ENCODE results near the gene RFESD. TPM values are rescaled to one million over a fixed set of nuclear protein-coding genes. Genes with fewer than 3 reads are reported as not detected.

The RFESD gene
- total and polyA plus RNA-seq, 10 of the 15 experiments (the other 5 are each of a cell fraction or from before 2014, with no cell fraction given) = 1.9 to 14.7 (median 4.9) TPM

DNA sequence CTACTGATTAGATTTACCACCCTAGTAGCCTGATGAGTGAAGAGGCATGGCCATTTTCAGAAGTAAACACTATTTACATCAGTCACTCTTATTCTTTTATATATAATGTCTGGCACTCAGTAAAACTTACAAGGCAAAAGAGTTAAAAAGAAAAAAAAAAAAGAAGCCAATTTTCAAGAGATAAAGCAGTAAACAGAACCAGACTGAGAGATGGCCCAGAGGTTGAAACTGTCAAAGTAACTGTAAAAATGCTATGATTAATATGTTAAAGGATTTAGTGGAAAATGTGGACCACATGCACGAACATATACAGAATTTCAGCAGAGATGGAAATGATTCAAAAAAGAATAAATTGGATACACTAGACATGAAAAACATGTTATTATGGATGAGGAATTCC lies 33.1 kb upstream of the RFESD start:
- H3K79me2 ChIP-seq (ENCODE audit: control insufficient read depth, insufficient read depth, low read length) = no peaks in the 10 kb centered on the region
- intact Hi-C loops (cut with micrococcal nuclease; ENCODE audit: unreplicated experiment) (loop anchor here (10.0 kb wide), 1 partner anchor 539 kb away; no protein-coding TSS in a partner anchor), in situ Hi-C loops (cut with MboI) (no loop called here)
- no peak overlapping the region for H3K4me3 ChIP-seq
- H3K36me3 ChIP-seq (ENCODE audit: control insufficient read depth in 2 of 2, insufficient read depth in 2 of 2, low read length in 1 of 2) = no peaks in the 10 kb centered on the region
- RAD21 ChIA-PET (ENCODE audit: unreplicated experiment) = no interaction called here
- H3K4me2 ChIP-seq (ENCODE audit: control insufficient read depth, insufficient read depth) = no peak overlapping the region
- CTCF ChIA-PET = interaction anchor here (0.7 kb wide), 1 partner anchor 31 kb away, joined by 3 read pairs; no protein-coding TSS in a partner anchor
- no peaks in the 10 kb centered on the region for H3K27me3 ChIP-seq (replicated peaks in 1 of 2; ENCODE audit: control insufficient read depth in 2 of 2, insufficient read depth in 2 of 2, low read length in 1 of 2)
- FAIRE-seq (no peak), ATAC-seq (no peak), DNase-seq (ENCODE audit: low read depth, low spot score) (no peak)
- WGBS (ENCODE audit: insufficient coverage, insufficient replicate concordance, low lambda C conversion rate, missing lambda C conversion rate) = 96% methylated on average over 1 of the region's 1 CpG
- H3K9me3 ChIP-seq (replicated peaks; ENCODE audit: control insufficient read depth, insufficient read depth, low read length) = peaks cover 6% of the 10 kb centered on the region; the same call in 2 of the 3 replicates
- POLR2A ChIA-PET = no interaction called here
- no TSS peak for BruUV-seq (replicated peaks)
- H4K20me1 ChIP-seq (ENCODE audit: control insufficient read depth, insufficient read depth) = no peaks in the 10 kb centered on the region
- SMC1A ChIA-PET (ENCODE audit: uncharacterized antibody, unreplicated experiment) = no interaction called here
- no peak overlapping the region for H3K27ac ChIP-seq (ENCODE audit: control insufficient read depth, insufficient read depth)
- peaks cover 4% of the 10 kb centered on the region; the same call in 1 of the 2 replicates for H3K4me1 ChIP-seq (ENCODE audit: control insufficient read depth, insufficient read depth, low read length)
- H3K9ac ChIP-seq (ENCODE audit: control insufficient read depth, insufficient read depth, low read length) = no peak overlapping the region
- TF ChIP-seq NFIC (IDR thresholded peaks at IDR 0.05; ENCODE audit: low read depth, low read length) (no peak), ZNF384 (IDR thresholded peaks at IDR 0.05; ENCODE audit: borderline replicate concordance, low read depth, low read length) (no peak), MTA3 (IDR thresholded peaks at IDR 0.05; ENCODE audit: borderline replicate concordance, low read length) (no peak), SP1 (IDR thresholded peaks at IDR 0.05; ENCODE audit: low read depth, low read length) (no peak), IKZF1 (conservative IDR thresholded peaks at IDR 0.05) (no peak), NFYA (IDR thresholded peaks at IDR 0.05; ENCODE audit: borderline replicate concordance, low read depth, low read length) (no peak), ZBED1 (IDR thresholded peaks at IDR 0.05; ENCODE audit: borderline replicate concordance) (no peak), YBX1 (IDR thresholded peaks at IDR 0.05) (no peak), NR2C1 (IDR thresholded peaks at IDR 0.05) (no peak), RAD21 (IDR thresholded peaks at IDR 0.05; ENCODE audit: insufficient read depth, low read depth, low read length) (no peak), SMAD1 (IDR thresholded peaks at IDR 0.05; ENCODE audit: low read depth, partially characterized antibody) (no peak), CHD4 (IDR thresholded peaks at IDR 0.05) (no peak), ATF7 (IDR thresholded peaks at IDR 0.05; ENCODE audit: low read depth) (no peak), BCL11A (IDR thresholded peaks at IDR 0.05; ENCODE audit: low read depth, low read length) (no peak), FOXK2 (IDR thresholded peaks at IDR 0.05) (no peak)
- TF ChIP-seq, protein P1, sequence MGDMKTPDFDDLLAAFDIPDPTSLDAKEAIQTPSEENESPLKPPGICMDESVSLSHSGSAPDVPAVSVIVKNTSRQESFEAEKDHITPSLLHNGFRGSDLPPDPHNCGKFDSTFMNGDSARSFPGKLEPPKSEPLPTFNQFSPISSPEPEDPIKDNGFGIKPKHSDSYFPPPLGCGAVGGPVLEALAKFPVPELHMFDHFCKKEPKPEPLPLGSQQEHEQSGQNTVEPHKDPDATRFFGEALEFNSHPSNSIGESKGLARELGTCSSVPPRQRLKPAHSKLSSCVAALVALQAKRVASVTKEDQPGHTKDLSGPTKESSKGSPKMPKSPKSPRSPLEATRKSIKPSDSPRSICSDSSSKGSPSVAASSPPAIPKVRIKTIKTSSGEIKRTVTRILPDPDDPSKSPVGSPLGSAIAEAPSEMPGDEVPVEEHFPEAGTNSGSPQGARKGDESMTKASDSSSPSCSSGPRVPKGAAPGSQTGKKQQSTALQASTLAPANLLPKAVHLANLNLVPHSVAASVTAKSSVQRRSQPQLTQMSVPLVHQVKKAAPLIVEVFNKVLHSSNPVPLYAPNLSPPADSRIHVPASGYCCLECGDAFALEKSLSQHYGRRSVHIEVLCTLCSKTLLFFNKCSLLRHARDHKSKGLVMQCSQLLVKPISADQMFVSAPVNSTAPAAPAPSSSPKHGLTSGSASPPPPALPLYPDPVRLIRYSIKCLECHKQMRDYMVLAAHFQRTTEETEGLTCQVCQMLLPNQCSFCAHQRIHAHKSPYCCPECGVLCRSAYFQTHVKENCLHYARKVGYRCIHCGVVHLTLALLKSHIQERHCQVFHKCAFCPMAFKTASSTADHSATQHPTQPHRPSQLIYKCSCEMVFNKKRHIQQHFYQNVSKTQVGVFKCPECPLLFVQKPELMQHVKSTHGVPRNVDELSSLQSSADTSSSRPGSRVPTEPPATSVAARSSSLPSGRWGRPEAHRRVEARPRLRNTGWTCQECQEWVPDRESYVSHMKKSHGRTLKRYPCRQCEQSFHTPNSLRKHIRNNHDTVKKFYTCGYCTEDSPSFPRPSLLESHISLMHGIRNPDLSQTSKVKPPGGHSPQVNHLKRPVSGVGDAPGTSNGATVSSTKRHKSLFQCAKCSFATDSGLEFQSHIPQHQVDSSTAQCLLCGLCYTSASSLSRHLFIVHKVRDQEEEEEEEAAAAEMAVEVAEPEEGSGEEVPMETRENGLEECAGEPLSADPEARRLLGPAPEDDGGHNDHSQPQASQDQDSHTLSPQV (IDR thresholded peaks at IDR 0.05) = no peak
- TF ChIP-seq, protein P2, sequence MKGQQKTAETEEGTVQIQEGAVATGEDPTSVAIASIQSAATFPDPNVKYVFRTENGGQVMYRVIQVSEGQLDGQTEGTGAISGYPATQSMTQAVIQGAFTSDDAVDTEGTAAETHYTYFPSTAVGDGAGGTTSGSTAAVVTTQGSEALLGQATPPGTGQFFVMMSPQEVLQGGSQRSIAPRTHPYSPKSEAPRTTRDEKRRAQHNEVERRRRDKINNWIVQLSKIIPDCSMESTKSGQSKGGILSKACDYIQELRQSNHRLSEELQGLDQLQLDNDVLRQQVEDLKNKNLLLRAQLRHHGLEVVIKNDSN (IDR thresholded peaks at IDR 0.05; ENCODE audit: borderline replicate concordance, extremely low read length, insufficient read depth, low read depth, low read length) = no peak
- no peak overlapping the region for H2AFZ ChIP-seq (ENCODE audit: control insufficient read depth, low read depth, low read length)

Data from GM12878 (cell line).